HepG2 (cell line): ENCODE data around the gene TPRN. TPM values are rescaled to one million over a fixed set of nuclear protein-coding genes. Genes with fewer than 3 reads are reported as not detected.

Experiments
- ATAC-seq: fragments of 200-7000 bp; cut with Tn5 transposase; 3 replicates; pipeline ENCODE4 v1.9.1; 2020; ENCODE audit warnings: mild to moderate bottlenecking, moderate library complexity
- BruUV-seq: library from RNA; stranded (reverse); fragments of 400-500 nt; replicated peaks from 2 replicates; lab custom pipeline; 2021; lab: Mats Ljungman, UMichigan
- CTCF ChIA-PET: fragments of 300-600 bp; formaldehyde crosslinking; extraction: SDS; loops from one replicate; lab custom pipeline; 2021; ENCODE audit warnings: low total read pairs, inconsistent platforms, low intra/inter-chr PET ratio; lab: Yijun Ruan, JAX
- POLR2A ChIA-PET: fragments of 350-600 bp; sonication (Branson Sonifier 250); formaldehyde crosslinking; loops from one replicate; lab custom pipeline; 2020; ENCODE audit warnings: antibody characterized with exemption, inconsistent platforms; lab: Yijun Ruan, JAX
- DNase-seq: peaks from one replicate; pipeline ENCODE4 v3.0.0-alpha.2; 2015; ENCODE audit warnings: low spot score
- FAIRE-seq: peaks from 3 replicates; lab custom pipeline; 2011; peaks lifted over from hg19 to GRCh38; lab: Jason Lieb, UNC
- H2AFZ ChIP-seq: one replicate; pipeline ENCODE4 v1.6.1; 2011; ENCODE audit warnings: low read length, inconsistent platforms
- H3K27ac ChIP-seq: fragments of 300-600 bp; 3 replicates; pipeline ENCODE4 v1.8.0; 2011; ENCODE audit warnings: mixed run types, mild to moderate bottlenecking, mixed read lengths, low read length, inconsistent platforms; ENCODE audit not compliant: insufficient read depth; ENCODE audit errors: extremely low read length
- H3K27me3 ChIP-seq, 2 experiments: fragments of 200-600 bp in 1 of 2; 2 replicates in 1 of 2; 3 replicates in 1 of 2; pipeline versions ENCODE4 v1.6.0 to v1.8.0; 2011; ENCODE audit warnings: low read length in 2 of 2, mild to moderate bottlenecking in 2 of 2, moderate library complexity in 2 of 2, inconsistent platforms in 1 of 2; ENCODE audit not compliant: insufficient read depth in 2 of 2, control insufficient read depth in 1 of 2
- H3K36me3 ChIP-seq, 2 experiments: fragments of 200-600 bp in 1 of 2; replicated peaks in 1 of 2; 2 replicates in 1 of 2; 3 replicates in 1 of 2; pipeline versions ENCODE4 v1.5.1 to v1.8.0; 2011; ENCODE audit warnings: low read length in 2 of 2, inconsistent platforms in 1 of 2; ENCODE audit not compliant: insufficient read depth in 2 of 2, control insufficient read depth in 1 of 2
- H3K4me1 ChIP-seq: 2 replicates; pipeline ENCODE4 v1.5.1; 2012; ENCODE audit warnings: low read length, inconsistent platforms; ENCODE audit not compliant: insufficient read depth
- H3K4me2 ChIP-seq: 2 replicates; pipeline ENCODE4 v1.6.0; 2011; ENCODE audit warnings: low read depth, low read length, inconsistent platforms
- H3K4me3 ChIP-seq, 3 experiments: fragments of 200-600 bp in 1 of 3; sonication (generic), shearing (Covaris generic) in 1 of 3; replicated peaks in 1 of 3; 2 replicates each; pipeline ENCODE4 v1.5.1; 2011 to 2016; ENCODE audit warnings: low read length in 3 of 3, inconsistent platforms in 2 of 3, low read depth in 2 of 3, mild to moderate bottlenecking in 2 of 3, control low read depth in 1 of 3, mixed read lengths in 1 of 3; ENCODE audit not compliant: insufficient read depth in 1 of 3
- H3K79me2 ChIP-seq: one replicate; pipeline ENCODE4 v1.6.1; 2011; ENCODE audit warnings: low read length, inconsistent platforms; ENCODE audit not compliant: insufficient read depth
- H3K9ac ChIP-seq: 2 replicates; pipeline ENCODE4 v1.6.0; 2011; ENCODE audit warnings: mild to moderate bottlenecking, low read depth, low read length, inconsistent platforms; ENCODE audit not compliant: insufficient read depth
- H3K9me3 ChIP-seq: 2 replicates; pipeline ENCODE4 v1.5.1; 2012; ENCODE audit warnings: mild to moderate bottlenecking, low read length
- H4K20me1 ChIP-seq: 2 replicates; pipeline ENCODE4 v1.6.0; 2011; ENCODE audit warnings: inconsistent platforms, mild to moderate bottlenecking, low read length, moderate library complexity; ENCODE audit not compliant: insufficient read depth
- GABPB1 ChIP-seq: IDR thresholded peaks from 2 replicates; pipeline ENCODE4 v1.6.1; 2016; ENCODE audit warnings: mild to moderate bottlenecking, missing genetic modification reagents, moderate library complexity, missing compliant biosample characterization
- MIER3 ChIP-seq: IDR thresholded peaks from 2 replicates; pipeline ENCODE4 v1.6.1; 2016; ENCODE audit warnings: missing compliant biosample characterization, borderline replicate concordance
- NAIF1 ChIP-seq: sonication (generic); formaldehyde crosslinking; IDR thresholded peaks from 2 replicates; pipeline ENCODE4 v1.5.0; 2020; ENCODE audit warnings: mild to moderate bottlenecking, missing genetic modification reagents, borderline replicate concordance
- RFXANK ChIP-seq: IDR thresholded peaks from 2 replicates; pipeline ENCODE4 v1.6.1; 2016
- RXRA ChIP-seq: sonication (generic); formaldehyde crosslinking; IDR thresholded peaks from 2 replicates; pipeline ENCODE4 v1.5.1; 2020; ENCODE audit warnings: missing genetic modification reagents
- SALL1 ChIP-seq: sonication (generic); formaldehyde crosslinking; IDR thresholded peaks from 2 replicates; pipeline ENCODE4 v1.8.0; 2022; ENCODE audit warnings: mild to moderate bottlenecking, missing genetic modification reagents
- SRY ChIP-seq: sonication (generic); formaldehyde crosslinking; IDR thresholded peaks from 2 replicates; pipeline ENCODE4 v1.8.0; 2022; ENCODE audit warnings: mild to moderate bottlenecking, missing genetic modification reagents
- TEAD3 ChIP-seq: optimal IDR thresholded peaks from 2 replicates; pipeline ENCODE3; 2016; ENCODE audit warnings: borderline replicate concordance
- ZNF282 ChIP-seq: fragments of 450-650 bp; IDR thresholded peaks from 2 replicates; pipeline ENCODE4 v1.6.1; 2018; ENCODE audit not compliant: partially characterized antibody
- ZNF431 ChIP-seq: sonication (generic); formaldehyde crosslinking; IDR thresholded peaks from 2 replicates; pipeline ENCODE4 v1.9.0; 2022; ENCODE audit warnings: missing genetic modification reagents, low read depth, mild to moderate bottlenecking, borderline replicate concordance
- ZNF644 ChIP-seq: IDR thresholded peaks from 2 replicates; pipeline ENCODE4 v1.6.1; 2016; ENCODE audit warnings: low read depth
- WGBS: methylation state at CpG from one replicate; pipeline ENCODE4 v1.1.6; 2017; ENCODE audit warnings: low lambda C conversion rate; 5-methylcytosine and 5-hydroxymethylcytosine counted together
- in situ Hi-C: cut with HindIII; loops from 2 replicates; pipeline ENCODE4 v1.10.0; 2017; ENCODE audit warnings: low pct_unique_long_range_greater_than_20kb; ENCODE audit not compliant: extremely low pct_ligation_motif_present
- intact Hi-C: fragments of 100-400 bp; cut with micrococcal nuclease; formaldehyde crosslinking; loops from one replicate; pipeline ENCODE4 v1.10.0; 2022; ENCODE audit not compliant: unreplicated experiment
- polyA plus RNA-seq, 8 experiments: library from polyadenylated mRNA; depleted of rRNA in 3 of 8; stranded (reverse) in 7 of 8; unstranded in 1 of 8; fragments of >200 nt; fragmentation: Illumina TruSeq in 4 of 8; extraction: Trizol in 4 of 8; gene quantifications; 2 replicates each; pipeline versions ENCODE4 v1.2.1 to v1.2.3, GENCODE V29; 2011 to 2016; ENCODE audit warnings: low read depth in 4 of 8, missing spikeins in 1 of 8, mixed read lengths in 1 of 8; ENCODE audit not compliant: insufficient read depth in 1 of 8
- total RNA-seq, 5 experiments: library from RNA; depleted of rRNA; stranded (reverse); fragments of >200 nt; fragmentation: Illumina TruSeq; extraction: Trizol; gene quantifications; 2 replicates each; pipeline ENCODE4 v1.2.3, GENCODE V29; 2016; ENCODE audit warnings: low read depth in 1 of 5
- TF ChIP-seq, protein P1 (sequence below): sonication (generic); formaldehyde crosslinking; IDR thresholded peaks from 2 replicates; pipeline ENCODE4 v1.5.1; 2020; ENCODE audit warnings: missing genetic modification reagents, mild to moderate bottlenecking, borderline replicate concordance
- TF ChIP-seq, protein P2 (sequence below): sonication (generic); formaldehyde crosslinking; IDR thresholded peaks from 2 replicates; pipeline ENCODE4 v1.5.1; 2020; ENCODE audit warnings: mild to moderate bottlenecking, missing genetic modification reagents
- TF ChIP-seq, protein P3 (sequence below): sonication (generic); formaldehyde crosslinking; IDR thresholded peaks from 2 replicates; pipeline ENCODE4 v1.5.0; 2020; ENCODE audit warnings: mild to moderate bottlenecking, missing genetic modification reagents
- TF ChIP-seq, protein P4 (sequence below): sonication (generic); formaldehyde crosslinking; IDR thresholded peaks from 2 replicates; pipeline ENCODE4 v1.8.0; 2022; ENCODE audit warnings: mild to moderate bottlenecking, missing genetic modification reagents, moderate library complexity

The TPRN gene
- total and polyA plus RNA-seq, 2 of the 13 experiments (the other 11 are each of a cell fraction or from before 2014, with no cell fraction given) = 10.1 to 19.2 TPM

DNA sequence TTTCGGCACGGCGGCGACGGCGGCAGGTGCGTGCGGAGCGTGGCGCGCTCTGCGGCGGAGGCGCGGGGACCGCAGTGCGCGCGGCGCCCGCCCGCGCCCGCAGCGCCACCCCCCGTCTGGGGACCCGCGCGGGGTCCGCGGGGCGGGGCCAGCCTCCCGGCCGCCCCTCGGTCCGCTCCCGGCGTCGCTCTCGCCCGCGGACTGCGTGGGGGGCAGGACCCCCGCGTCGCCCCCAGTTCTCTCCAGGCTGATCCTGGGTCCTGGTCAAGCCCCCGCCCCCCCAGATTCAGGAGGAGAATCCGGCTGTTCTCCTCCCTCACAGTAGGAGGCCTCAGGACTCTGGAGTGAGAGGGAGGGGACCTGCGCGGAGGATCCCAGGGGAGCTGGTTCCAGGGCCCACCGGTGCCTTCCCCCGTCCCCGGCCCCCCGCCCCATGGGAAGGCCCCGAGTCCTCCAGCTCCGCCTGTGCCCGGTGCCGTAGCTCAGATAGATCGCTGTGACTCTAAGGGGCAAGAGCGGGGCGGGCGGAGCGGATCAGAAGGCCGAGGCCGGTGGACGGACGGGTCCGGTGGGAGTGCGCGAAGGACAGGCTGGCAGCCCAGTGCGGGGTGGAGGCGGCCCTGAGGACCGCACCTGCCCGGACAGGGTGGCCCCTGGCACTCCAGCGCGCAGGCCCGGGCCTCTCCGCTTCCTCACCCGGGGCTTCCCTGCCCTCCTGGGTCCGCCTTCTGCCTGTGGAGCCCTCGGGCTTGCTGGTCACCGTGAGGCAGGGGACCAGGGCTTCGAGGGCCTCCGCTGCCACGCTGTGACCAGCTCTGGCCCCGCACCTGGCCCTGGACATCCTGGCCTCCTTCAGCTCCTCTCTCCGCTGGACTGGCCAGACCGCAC is 21.9 kb upstream of the TPRN start, which contains the start of gene RNF208:
RNF208 (minus strand) TSS at position 51 of the 888 bp plus-strand sequence. CDS start 1,028 bp downstream, outside the sequence.
- H3K4me3 ChIP-seq = peak within 1 kb of the TSS; percentile 64 to 92 (median 84)
- POLR2A ChIA-PET = interaction anchor here (0.9 to 13.4 kb wide), 14 partner anchors 13 to 169 kb away, joined by 3 to 225 read pairs (median 18); partner anchors contain the start of genes ANAPC2, ENTPD2, MAN1B1 and NDOR1
- H3K36me3 ChIP-seq = no peaks in the 10 kb centered on the region
- intact Hi-C loops = loop anchor here (2.0 kb wide), 2 partner anchors 14 to 22 kb away; partner anchors contain the start of gene TPRN
- H3K4me1 ChIP-seq = peaks cover 65% of the 10 kb centered on the region
- ATAC-seq (peak; percentile 9), FAIRE-seq (no peak), DNase-seq (no peak)
- peak within 1 kb of the TSS; percentile 100 for H3K4me2 ChIP-seq
- peak within 1 kb of the TSS; percentile 76 for H3K27ac ChIP-seq
- no peaks in the 10 kb centered on the region for H3K9me3 ChIP-seq
- H4K20me1 ChIP-seq = peaks cover 4% of the 10 kb centered on the region; the same call in 1 of the 2 replicates
- no peaks in the 10 kb centered on the region; a peak in 1 of 5 replicates for H3K27me3 ChIP-seq
- WGBS = 0% methylated on average over 1 of the region's 88 CpGs
- in situ Hi-C loops = no loop called here
- peaks cover 3% of the 10 kb centered on the region for H3K79me2 ChIP-seq
- no peak within 1 kb of the TSS for H2AFZ ChIP-seq
- BruUV-seq = no TSS peak
- CTCF ChIA-PET = no interaction called here
- H3K9ac ChIP-seq = peak within 1 kb of the TSS; percentile 80
- TF ChIP-seq SALL1 (CRISPR knock-in tag) = 0 out of 2 replicates have a peak, but pooled peaks have one; percentile 0
- TF ChIP-seq, protein P1, sequence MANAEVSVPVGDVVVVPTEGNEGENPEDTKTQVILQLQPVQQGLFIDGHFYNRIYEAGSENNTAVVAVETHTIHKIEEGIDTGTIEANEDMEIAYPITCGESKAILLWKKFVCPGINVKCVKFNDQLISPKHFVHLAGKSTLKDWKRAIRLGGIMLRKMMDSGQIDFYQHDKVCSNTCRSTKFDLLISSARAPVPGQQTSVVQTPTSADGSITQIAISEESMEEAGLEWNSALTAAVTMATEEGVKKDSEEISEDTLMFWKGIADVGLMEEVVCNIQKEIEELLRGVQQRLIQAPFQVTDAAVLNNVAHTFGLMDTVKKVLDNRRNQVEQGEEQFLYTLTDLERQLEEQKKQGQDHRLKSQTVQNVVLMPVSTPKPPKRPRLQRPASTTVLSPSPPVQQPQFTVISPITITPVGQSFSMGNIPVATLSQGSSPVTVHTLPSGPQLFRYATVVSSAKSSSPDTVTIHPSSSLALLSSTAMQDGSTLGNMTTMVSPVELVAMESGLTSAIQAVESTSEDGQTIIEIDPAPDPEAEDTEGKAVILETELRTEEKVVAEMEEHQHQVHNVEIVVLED (CRISPR knock-in tag) = no peak
- TF ChIP-seq NAIF1 (CRISPR knock-in tag) = no peak
- TF ChIP-seq, protein P2, sequence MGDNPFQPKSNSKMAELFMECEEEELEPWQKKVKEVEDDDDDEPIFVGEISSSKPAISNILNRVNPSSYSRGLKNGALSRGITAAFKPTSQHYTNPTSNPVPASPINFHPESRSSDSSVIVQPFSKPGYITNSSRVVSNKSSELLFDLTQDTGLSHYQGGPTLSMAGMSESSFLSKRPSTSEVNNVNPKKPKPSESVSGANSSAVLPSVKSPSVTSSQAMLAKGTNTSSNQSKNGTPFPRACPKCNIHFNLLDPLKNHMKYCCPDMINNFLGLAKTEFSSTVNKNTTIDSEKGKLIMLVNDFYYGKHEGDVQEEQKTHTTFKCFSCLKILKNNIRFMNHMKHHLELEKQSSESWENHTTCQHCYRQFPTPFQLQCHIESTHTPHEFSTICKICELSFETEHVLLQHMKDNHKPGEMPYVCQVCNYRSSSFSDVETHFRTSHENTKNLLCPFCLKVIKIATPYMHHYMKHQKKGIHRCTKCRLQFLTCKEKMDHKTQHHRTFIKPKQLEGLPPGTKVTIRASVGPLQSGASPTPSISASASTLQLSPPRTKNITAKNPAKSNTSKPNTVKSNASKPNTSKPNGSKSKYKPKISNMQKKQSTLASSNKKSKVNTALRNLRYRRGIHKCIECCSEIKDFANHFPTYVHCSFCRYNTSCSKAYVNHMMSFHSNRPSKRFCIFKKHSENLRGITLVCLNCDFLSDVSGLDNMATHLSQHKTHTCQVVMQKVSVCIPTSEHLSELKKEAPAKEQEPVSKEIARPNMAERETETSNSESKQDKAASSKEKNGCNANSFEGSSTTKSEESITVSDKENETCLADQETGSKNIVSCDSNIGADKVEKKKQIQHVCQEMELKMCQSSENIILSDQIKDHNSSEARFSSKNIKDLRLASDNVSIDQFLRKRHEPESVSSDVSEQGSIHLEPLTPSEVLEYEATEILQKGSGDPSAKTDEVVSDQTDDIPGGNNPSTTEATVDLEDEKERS (CRISPR knock-in tag) = no peak
- TF ChIP-seq ZNF644 (CRISPR knock-in tag) = no peak
- TF ChIP-seq ZNF431 (CRISPR knock-in tag) = no peak
- TF ChIP-seq, protein P3, sequence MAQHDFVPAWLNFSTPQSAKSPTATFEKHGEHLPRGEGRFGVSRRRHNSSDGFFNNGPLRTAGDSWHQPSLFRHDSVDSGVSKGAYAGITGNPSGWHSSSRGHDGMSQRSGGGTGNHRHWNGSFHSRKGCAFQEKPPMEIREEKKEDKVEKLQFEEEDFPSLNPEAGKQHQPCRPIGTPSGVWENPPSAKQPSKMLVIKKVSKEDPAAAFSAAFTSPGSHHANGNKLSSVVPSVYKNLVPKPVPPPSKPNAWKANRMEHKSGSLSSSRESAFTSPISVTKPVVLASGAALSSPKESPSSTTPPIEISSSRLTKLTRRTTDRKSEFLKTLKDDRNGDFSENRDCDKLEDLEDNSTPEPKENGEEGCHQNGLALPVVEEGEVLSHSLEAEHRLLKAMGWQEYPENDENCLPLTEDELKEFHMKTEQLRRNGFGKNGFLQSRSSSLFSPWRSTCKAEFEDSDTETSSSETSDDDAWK (CRISPR knock-in tag) = no peak
- TF ChIP-seq RFXANK (CRISPR knock-in tag) = no peak
- TF ChIP-seq RXRA (CRISPR knock-in tag) = no peak
- TF ChIP-seq SRY = peak; percentile 47; the same call in 1 of the 2 replicates
- TF ChIP-seq ZNF282 = no peak
- TF ChIP-seq, protein P4, sequence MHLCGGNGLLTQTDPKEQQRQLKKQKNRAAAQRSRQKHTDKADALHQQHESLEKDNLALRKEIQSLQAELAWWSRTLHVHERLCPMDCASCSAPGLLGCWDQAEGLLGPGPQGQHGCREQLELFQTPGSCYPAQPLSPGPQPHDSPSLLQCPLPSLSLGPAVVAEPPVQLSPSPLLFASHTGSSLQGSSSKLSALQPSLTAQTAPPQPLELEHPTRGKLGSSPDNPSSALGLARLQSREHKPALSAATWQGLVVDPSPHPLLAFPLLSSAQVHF (CRISPR knock-in tag) = no peak; the same call in 1 of the 2 replicates
- no peak for TF ChIP-seq MIER3 (CRISPR knock-in tag)
- TF ChIP-seq GABPB1 (CRISPR knock-in tag) = peak; percentile 63; the same call in 1 of the 2 replicates
- no peak for TF ChIP-seq TEAD3 (CRISPR knock-in tag)
